HUES64 (cell line): ENCODE data around the gene RFX2.
"Not testable (repeated sequence)": the region's sequence is repeated elsewhere in the genome, so short reads cannot be mapped to it uniquely, and the experiment has no call there.

ENCODE experiments used
- H3K27ac ChIP-seq: 2 replicates; pipeline ENCODE4 v1.7.0; 2013; ENCODE audit warnings: low read depth, low read length, inconsistent platforms
- H3K27me3 ChIP-seq: 2 replicates; pipeline ENCODE4 v1.6.1; 2013; ENCODE audit warnings: mild to moderate bottlenecking, low read length; ENCODE audit not compliant: insufficient read depth
- H3K36me3 ChIP-seq: 2 replicates; pipeline ENCODE4 v1.6.1; 2013; ENCODE audit warnings: mild to moderate bottlenecking, low read length; ENCODE audit not compliant: insufficient read depth
- H3K4me1 ChIP-seq: 2 replicates; pipeline ENCODE4 v1.6.1; 2013; ENCODE audit warnings: mild to moderate bottlenecking, low read length, moderate library complexity; ENCODE audit not compliant: insufficient read depth
- H3K4me3 ChIP-seq: 2 replicates; pipeline ENCODE4 v1.5.1; 2013; ENCODE audit warnings: mild to moderate bottlenecking, low read length, moderate library complexity
- H3K9ac ChIP-seq: 2 replicates; pipeline ENCODE4 v1.6.1; 2013; ENCODE audit warnings: mild to moderate bottlenecking, low read depth, low read length
- H3K9me3 ChIP-seq: 2 replicates; pipeline ENCODE4 v1.6.1; 2013; ENCODE audit warnings: low read depth, low read length; ENCODE audit not compliant: insufficient read depth
- WGBS: fragments of 150-250, 120-280 bp; methylation state at CpG from one replicate; pipeline ENCODE4 v1.1.7; 2013; ENCODE audit warnings: missing lambda C conversion rate; 5-methylcytosine and 5-hydroxymethylcytosine counted together

The RFX2 gene

DNA sequence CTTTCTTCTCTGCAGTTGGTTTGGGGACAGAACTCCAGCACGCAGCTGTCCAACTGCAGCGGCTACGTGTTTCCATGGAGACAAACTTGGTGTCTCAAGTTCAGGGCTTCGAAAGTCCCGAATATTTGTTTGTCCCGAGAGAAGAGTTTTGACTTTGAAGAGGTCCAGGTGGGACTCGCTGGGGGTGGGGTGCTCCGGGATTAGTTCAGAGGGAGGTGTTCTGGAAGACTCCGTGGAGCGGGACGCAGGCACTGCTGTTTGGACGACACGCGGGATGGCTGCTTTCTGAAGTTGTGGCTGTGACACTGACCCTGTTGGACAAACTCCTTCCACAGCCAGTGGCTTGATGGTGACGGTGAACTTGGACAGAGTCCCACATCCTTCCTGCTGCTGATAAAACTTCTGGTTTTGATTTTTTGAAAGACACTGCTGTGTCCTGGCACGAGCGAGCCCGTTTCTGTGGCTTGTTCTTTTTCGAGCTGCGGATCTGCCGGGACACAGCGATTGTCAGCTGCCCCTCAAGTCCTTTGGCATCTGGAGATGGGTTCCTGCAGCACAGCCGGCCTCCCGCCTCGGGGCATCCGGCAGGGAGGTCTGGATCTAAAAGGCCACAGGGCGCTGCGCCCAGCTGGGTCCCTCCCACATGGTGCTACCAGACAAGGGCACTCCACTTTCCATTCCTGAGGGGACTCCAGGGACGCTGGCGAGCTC lies 116.5 kb downstream of the RFX2 start:
- H3K9me3 ChIP-seq, result 0 out of 2 replicates have a peak, but pooled peaks cover 3% of the 10 kb centered on the region
- no peaks in the 10 kb centered on the region for H3K36me3 ChIP-seq
- no peaks in the 10 kb centered on the region for H3K27me3 ChIP-seq
- H3K9ac ChIP-seq, result no peak overlapping the region
- WGBS, result 90% methylated on average over 30 of the region's 30 CpGs
- no peak overlapping the region for H3K27ac ChIP-seq
- H3K4me3 ChIP-seq, result no peak overlapping the region
- H3K4me1 ChIP-seq, result no peaks in the 10 kb centered on the region

DNA sequence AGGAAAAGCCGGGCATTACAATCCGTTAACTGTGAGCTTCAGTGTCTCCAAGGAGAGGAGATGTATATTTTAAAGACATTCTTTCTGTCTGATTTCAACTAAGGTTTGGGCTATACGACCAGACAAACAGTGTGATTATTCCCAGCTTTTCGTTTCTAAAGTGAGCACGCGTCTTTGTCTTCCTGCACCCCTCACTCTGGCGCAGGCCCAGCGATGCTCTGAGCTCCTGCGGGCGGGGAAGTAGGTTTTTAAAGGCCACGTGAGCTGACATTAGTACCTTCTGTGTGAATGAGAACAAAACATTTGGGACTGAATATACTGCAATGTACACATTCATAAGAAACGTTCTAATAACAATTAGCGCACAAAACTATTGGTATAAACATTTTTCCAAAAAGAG lies 117.1 kb downstream of the RFX2 start:
- H3K4me3 ChIP-seq, result no peak overlapping the region
- no peak overlapping the region for H3K9ac ChIP-seq
- no peaks in the 10 kb centered on the region for H3K4me1 ChIP-seq
- H3K9me3 ChIP-seq, result 0 out of 2 replicates have a peak, but pooled peaks cover 3% of the 10 kb centered on the region
- 93% methylated on average over 13 of the region's 13 CpGs for WGBS
- H3K36me3 ChIP-seq, result no peaks in the 10 kb centered on the region
- no peaks in the 10 kb centered on the region for H3K27me3 ChIP-seq
- no peak overlapping the region for H3K27ac ChIP-seq

- Histone ChIP-seq H3K9me3 (0 out of 2 replicates have a peak, but pooled peaks cover 3% of the 10 kb centered on the region), H3K4me1 (no peaks in the 10 kb centered on the region), H3K9ac (no peak overlapping the region), H3K4me3 (no peak overlapping the region), H3K27me3 (no peaks in the 10 kb centered on the region), H3K36me3 (no peaks in the 10 kb centered on the region), H3K27ac (no peak overlapping the region)
- 95% methylated on average over 11 of the region's 11 CpGs for WGBS
Measured at GRCh38 chr19:5992756-5993155, 117.5 kb downstream of the RFX2 start.

DNA sequence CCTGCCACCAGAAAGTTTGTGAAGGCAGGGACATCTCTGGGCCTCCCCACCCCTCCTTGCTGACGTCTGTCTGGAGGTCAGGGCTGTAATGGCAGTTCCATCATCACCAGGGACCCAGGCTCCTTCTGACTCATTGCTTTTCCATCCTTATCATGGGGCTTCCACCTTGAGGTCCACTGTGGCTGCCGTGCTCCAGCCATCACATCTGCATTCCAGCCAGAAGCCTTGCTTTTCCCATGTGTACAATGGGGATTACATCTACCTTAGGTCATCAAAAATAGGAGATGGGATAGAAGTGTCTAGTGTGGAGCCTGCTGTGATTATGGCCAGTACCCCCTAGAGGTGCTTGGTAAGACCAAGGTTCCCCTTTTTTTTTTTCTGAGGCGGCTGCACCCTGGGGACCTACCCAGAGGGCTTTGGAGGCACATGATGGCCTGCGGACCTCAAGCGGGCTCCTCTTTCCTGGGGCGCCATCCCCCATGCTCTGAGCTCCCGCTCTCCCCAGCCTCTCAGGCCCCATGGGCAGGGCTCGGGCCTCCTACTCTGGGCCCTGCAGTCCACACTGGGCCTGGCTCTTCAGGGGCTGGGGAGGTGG lies 119.0 kb downstream of the RFX2 start:
- H3K9me3 ChIP-seq, result 0 out of 2 replicates have a peak, but pooled peaks cover 3% of the 10 kb centered on the region
- no peaks in the 10 kb centered on the region for H3K36me3 ChIP-seq
- H3K9ac ChIP-seq, result no peak overlapping the region
- H3K4me3 ChIP-seq, result no peak overlapping the region
- 95% methylated on average over 8 of the region's 8 CpGs for WGBS
- H3K27me3 ChIP-seq, result no peaks in the 10 kb centered on the region
- H3K4me1 ChIP-seq, result no peaks in the 10 kb centered on the region
- no peak overlapping the region for H3K27ac ChIP-seq

DNA sequence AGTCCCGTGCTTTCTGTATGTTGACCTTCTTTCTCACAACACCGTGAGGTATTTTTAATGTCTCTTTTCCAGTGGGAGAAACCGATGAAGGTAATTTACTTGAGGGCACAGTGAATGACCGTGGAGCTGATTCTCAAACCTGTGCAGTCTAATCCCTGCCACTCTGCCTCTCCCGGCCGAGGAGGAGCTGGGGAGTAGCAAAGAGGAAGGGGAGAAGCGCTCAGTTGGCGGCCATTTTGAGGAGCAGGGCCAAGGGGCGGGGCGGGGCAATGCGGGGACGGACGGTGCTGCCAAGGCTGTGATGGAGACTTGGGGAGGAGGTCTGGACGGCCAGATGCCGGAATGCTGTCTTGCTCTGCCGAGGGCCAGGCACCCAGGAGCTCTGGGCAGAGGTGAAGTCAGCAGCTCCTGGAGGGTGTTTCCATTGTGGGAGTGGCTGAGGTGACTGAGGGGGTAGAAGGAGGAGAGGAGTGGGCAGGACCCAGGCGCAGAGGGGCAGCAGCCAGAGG lies 120.0 kb downstream of the RFX2 start:
- WGBS, result 86% methylated on average over 17 of the region's 17 CpGs
- H3K9ac ChIP-seq, result no peak overlapping the region
- H3K9me3 ChIP-seq, result 0 out of 2 replicates have a peak, but pooled peaks cover 3% of the 10 kb centered on the region
- no peaks in the 10 kb centered on the region for H3K4me1 ChIP-seq
- H3K36me3 ChIP-seq, result no peaks in the 10 kb centered on the region
- H3K27ac ChIP-seq, result no peak overlapping the region
- no peaks in the 10 kb centered on the region for H3K27me3 ChIP-seq
- no peak overlapping the region for H3K4me3 ChIP-seq

GRCh38 chr19:5989388-5990074 lies 120.8 kb downstream of the RFX2 start:
- 0 out of 2 replicates have a peak, but pooled peaks cover 3% of the 10 kb centered on the region for H3K9me3 ChIP-seq
- no peaks in the 10 kb centered on the region for H3K27me3 ChIP-seq
- no peaks in the 10 kb centered on the region for H3K36me3 ChIP-seq
- H3K9ac ChIP-seq, result no peak overlapping the region
- H3K27ac ChIP-seq, result no peak overlapping the region
- no peak overlapping the region for H3K4me3 ChIP-seq
- no peaks in the 10 kb centered on the region for H3K4me1 ChIP-seq
- WGBS, result 87% methylated on average over 8 of the region's 8 CpGs

GRCh38 chr19:5988517-5989387 lies 121.5 kb downstream of the RFX2 start:
- Histone ChIP-seq H3K4me1 (no peaks in the 10 kb centered on the region), H3K27ac (no peak overlapping the region), H3K9me3 (0 out of 2 replicates have a peak, but pooled peaks cover 3% of the 10 kb centered on the region), H3K27me3 (no peaks in the 10 kb centered on the region), H3K9ac (no peak overlapping the region), H3K4me3 (no peak overlapping the region), H3K36me3 (no peaks in the 10 kb centered on the region)
- WGBS, result 91% methylated on average over 8 of the region's 8 CpGs

DNA sequence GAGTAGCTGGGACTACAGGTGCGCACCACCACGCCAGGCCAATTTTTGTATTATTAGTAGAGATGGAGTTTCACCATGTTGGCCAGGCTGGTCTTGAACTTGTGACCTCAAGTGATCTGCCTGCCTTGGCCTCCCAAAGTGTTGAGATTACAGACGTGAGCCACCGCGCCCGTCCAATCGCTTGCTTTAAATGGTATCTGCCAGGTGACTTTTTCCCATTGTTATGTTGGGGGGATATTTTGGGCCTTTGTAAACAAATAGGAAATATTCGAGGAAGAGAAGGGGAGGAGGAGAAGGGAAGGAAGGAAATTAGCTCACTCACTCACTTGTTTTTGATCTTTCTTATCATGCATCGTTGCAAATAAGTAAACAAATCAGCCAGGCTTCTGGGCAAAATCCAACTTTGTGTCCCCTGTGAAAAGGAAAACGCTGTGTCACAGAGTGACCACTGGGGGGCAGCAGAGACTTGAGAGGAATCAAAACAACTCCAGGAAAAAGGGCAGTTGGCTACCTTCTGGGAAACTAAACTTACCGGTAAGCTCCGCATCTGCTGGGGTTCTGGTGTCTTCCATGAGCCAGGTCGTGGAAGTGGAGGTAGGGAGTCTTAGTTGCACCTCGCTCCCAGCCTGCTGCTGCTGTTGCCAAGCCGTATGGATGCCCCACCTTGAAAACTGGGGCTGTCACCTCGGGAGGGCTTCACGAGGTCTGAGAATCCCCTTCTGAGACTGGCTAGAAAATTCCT lies 123.1 kb downstream of the RFX2 start:
- Histone ChIP-seq H3K9ac (no peak overlapping the region), H3K4me1 (no peaks in the 10 kb centered on the region), H3K27me3 (no peaks in the 10 kb centered on the region), H3K4me3 (no peak overlapping the region), H3K27ac (no peak overlapping the region), H3K9me3 (0 out of 2 replicates have a peak, but pooled peaks cover 3% of the 10 kb centered on the region), H3K36me3 (no peaks in the 10 kb centered on the region)
- 44% methylated on average over 17 of the region's 17 CpGs for WGBS

GRCh38 chr19:5985837-5986236 lies 124.5 kb downstream of the RFX2 start:
- 83% methylated on average over 5 of the region's 5 CpGs for WGBS
- not testable (repeated sequence) for H3K27me3 ChIP-seq, H3K4me3 ChIP-seq, H3K36me3 ChIP-seq, H3K27ac ChIP-seq, H3K9ac ChIP-seq, H3K4me1 ChIP-seq, H3K9me3 ChIP-seq

DNA sequence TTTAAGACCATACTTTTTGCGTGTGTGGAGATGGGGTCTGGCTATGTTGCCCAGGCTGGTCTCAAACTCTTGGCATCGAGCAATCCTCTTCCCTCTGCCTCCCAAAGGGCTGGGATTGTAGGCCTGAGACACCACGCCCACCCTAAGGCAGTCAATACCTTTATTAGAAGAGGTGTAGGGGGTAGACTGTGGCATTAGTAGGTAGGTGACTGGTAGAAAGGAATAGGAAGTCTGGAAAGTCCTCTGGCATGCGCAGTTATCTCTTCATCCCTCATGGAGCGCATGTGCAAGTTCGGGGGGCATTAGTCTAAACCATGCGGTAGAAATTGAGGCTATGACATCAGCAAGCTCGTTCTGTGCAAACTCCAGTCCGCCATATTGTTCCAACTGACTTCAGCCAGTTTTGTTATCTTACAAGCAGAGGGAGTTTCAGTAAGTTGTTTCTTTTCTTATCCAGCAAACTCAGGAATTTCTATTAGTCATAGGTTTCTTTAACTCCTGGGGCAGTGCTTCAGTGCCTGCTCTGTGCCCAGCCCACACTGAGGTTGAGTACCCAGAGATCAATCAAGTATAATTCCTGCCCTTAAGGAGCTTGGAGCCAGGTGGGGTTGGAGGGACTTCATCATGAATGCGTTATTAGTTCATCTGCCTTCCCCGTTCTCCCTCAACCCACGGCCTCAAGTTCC lies 125.1 kb downstream of the RFX2 start:
- H3K27ac ChIP-seq, result no peak overlapping the region
- no peaks in the 10 kb centered on the region for H3K9me3 ChIP-seq
- WGBS, result 93% methylated on average over 11 of the region's 12 CpGs
- no peaks in the 10 kb centered on the region for H3K36me3 ChIP-seq
- no peak overlapping the region for H3K9ac ChIP-seq
- H3K4me3 ChIP-seq, result no peak overlapping the region
- H3K4me1 ChIP-seq, result no peaks in the 10 kb centered on the region
- no peaks in the 10 kb centered on the region for H3K27me3 ChIP-seq
